NB4 (cell line): ENCODE results near the gene C7orf57.

ENCODE experiments used
- CTCF ChIP-seq: IDR thresholded peaks from one replicate; pipeline ENCODE4 v1.5.1; 2012; ENCODE audit warnings: low read depth, low read length
- MAX ChIP-seq: IDR thresholded peaks from 2 replicates; pipeline ENCODE4 v1.6.1; 2011; ENCODE audit warnings: low read depth, low read length

- TF ChIP-seq MAX, result no peak
- no peak for TF ChIP-seq CTCF
Observed at GRCh38 chr7:48028938-48029337, 6.4 kb upstream of the C7orf57 start, which contains the start of gene SUN3.
